Keratinocyte (primary cell): ENCODE results near the gene FNBP1.

Experiments
- EZH2 ChIP-seq: IDR thresholded peaks from one replicate; pipeline ENCODE4 v1.6.1; 2012; ENCODE audit warnings: inconsistent platforms, mild to moderate bottlenecking, low read length, moderate library complexity
- TF ChIP-seq, protein P1 (sequence below), 3 experiments: IDR thresholded peaks in 1 of 3; conservative IDR thresholded peaks in 1 of 3; optimal IDR thresholded peaks in 1 of 3; 2 replicates in 2 of 3; 3 replicates in 1 of 3; pipeline versions ENCODE3 to v1.5.1; 2011; ENCODE audit warnings: low read length in 3 of 3, mild to moderate bottlenecking in 3 of 3, moderate library complexity in 2 of 3, control low read depth in 1 of 3, inconsistent platforms in 1 of 3; ENCODE audit not compliant: insufficient read depth in 2 of 3; ENCODE audit errors: extremely low read depth in 1 of 3

DNA sequence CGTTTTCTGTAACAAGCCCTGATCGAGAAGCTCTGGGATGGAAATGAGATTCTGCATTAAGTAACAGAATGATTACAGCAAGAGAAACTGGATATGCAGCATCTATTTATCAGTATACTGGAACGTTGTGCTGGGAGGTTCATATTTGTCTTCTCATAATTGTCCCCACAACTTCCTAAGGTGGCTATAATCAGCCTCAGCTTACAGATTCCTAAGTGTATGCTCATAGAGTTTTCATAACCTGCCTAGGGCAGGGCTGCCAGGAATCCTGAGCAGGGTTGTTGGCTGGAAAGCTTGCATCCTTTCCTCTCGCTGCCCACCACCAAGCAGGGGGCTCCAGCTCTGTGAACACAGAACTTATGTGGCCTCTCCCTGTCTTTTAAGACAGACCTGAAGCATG lies 70.2 kb downstream of the FNBP1 start:
- TF ChIP-seq, protein P1, sequence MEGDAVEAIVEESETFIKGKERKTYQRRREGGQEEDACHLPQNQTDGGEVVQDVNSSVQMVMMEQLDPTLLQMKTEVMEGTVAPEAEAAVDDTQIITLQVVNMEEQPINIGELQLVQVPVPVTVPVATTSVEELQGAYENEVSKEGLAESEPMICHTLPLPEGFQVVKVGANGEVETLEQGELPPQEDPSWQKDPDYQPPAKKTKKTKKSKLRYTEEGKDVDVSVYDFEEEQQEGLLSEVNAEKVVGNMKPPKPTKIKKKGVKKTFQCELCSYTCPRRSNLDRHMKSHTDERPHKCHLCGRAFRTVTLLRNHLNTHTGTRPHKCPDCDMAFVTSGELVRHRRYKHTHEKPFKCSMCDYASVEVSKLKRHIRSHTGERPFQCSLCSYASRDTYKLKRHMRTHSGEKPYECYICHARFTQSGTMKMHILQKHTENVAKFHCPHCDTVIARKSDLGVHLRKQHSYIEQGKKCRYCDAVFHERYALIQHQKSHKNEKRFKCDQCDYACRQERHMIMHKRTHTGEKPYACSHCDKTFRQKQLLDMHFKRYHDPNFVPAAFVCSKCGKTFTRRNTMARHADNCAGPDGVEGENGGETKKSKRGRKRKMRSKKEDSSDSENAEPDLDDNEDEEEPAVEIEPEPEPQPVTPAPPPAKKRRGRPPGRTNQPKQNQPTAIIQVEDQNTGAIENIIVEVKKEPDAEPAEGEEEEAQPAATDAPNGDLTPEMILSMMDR (optimal IDR thresholded peaks at IDR 0.05 in 1 of 3, IDR thresholded peaks at IDR 0.05 in 1 of 3, conservative IDR thresholded peaks at IDR 0.05 in 1 of 3; ENCODE audit: extremely low read depth in 1 of 3, insufficient read depth in 2 of 3, low read length in 3 of 3): no peak
- TF ChIP-seq EZH2: no peak
